OCI-LY1 (cell line): ENCODE data around the gene GLI3.

Experiments
- H2AFZ ChIP-seq: fragments of 200-600 bp; sonication (generic), shearing (Covaris generic); 2 replicates; pipeline ENCODE4 v1.6.0; 2014; ENCODE audit warnings: antibody characterized with exemption, mild to moderate bottlenecking, low read length
- H3F3A ChIP-seq: fragments of 200-600 bp; sonication (generic), shearing (Covaris generic); 2 replicates; pipeline ENCODE4 v1.6.0; 2014; ENCODE audit warnings: mild to moderate bottlenecking, antibody characterized with exemption, low read length, moderate library complexity; ENCODE audit not compliant: insufficient read depth
- H3K27ac ChIP-seq: fragments of 200-600 bp; sonication (generic); 2 replicates; pipeline ENCODE4 v1.5.1; 2014; ENCODE audit warnings: low read length, mixed run types, mild to moderate bottlenecking, low read depth; ENCODE audit not compliant: poor library complexity, severe bottlenecking
- H3K27me3 ChIP-seq: fragments of 200-600 bp; sonication (generic); 2 replicates; pipeline ENCODE4 v1.6.0; 2014; ENCODE audit warnings: antibody characterized with exemption, mild to moderate bottlenecking, low read length, moderate library complexity; ENCODE audit not compliant: insufficient read depth
- H3K36me3 ChIP-seq: fragments of 200-600 bp; sonication (generic); 2 replicates; pipeline ENCODE4 v1.6.1; 2014; ENCODE audit warnings: mild to moderate bottlenecking, antibody characterized with exemption, low read length, moderate library complexity, mixed read lengths; ENCODE audit not compliant: insufficient read depth
- H3K4me1 ChIP-seq: fragments of 200-600 bp; sonication (generic); 2 replicates; pipeline ENCODE4 v1.5.1; 2014; ENCODE audit warnings: mild to moderate bottlenecking, low read length, moderate library complexity; ENCODE audit not compliant: insufficient read depth, severe bottlenecking
- H3K4me2 ChIP-seq: fragments of 200-600 bp; sonication (generic), shearing (Covaris generic); 2 replicates; pipeline ENCODE4 v1.6.1; 2014; ENCODE audit warnings: low read length
- H3K4me3 ChIP-seq: fragments of 200-600 bp; sonication (generic); 2 replicates; pipeline ENCODE4 v1.5.1; 2014; ENCODE audit warnings: low read length, low read depth, mild to moderate bottlenecking, mixed read lengths; ENCODE audit not compliant: poor library complexity, severe bottlenecking
- H3K79me2 ChIP-seq: fragments of 200-600 bp; shearing (Covaris generic); 2 replicates; pipeline ENCODE4 v1.6.1; 2016; ENCODE audit warnings: mixed run types, low read length, mixed read lengths; ENCODE audit not compliant: insufficient read depth
- H3K9ac ChIP-seq: fragments of 200-600 bp; sonication (generic), shearing (Covaris generic); 2 replicates; pipeline ENCODE4 v1.6.1; 2014; ENCODE audit warnings: mild to moderate bottlenecking, low read length, mixed read lengths
- H3K9me2 ChIP-seq: fragments of 200-600 bp; sonication (generic), shearing (Covaris generic); 2 replicates; pipeline ENCODE4 v1.6.1; 2014; ENCODE audit warnings: low read depth, mild to moderate bottlenecking, low read length, mixed read lengths
- H3K9me3 ChIP-seq: fragments of 200-600 bp; shearing (Covaris generic); 2 replicates; pipeline ENCODE4 v1.6.1; 2014; ENCODE audit warnings: low read length, mixed read lengths
- H4K20me1 ChIP-seq: fragments of 200-600 bp; sonication (generic), shearing (Covaris generic); 2 replicates; pipeline ENCODE4 v1.6.0; 2016; ENCODE audit warnings: mild to moderate bottlenecking, low read length; ENCODE audit not compliant: insufficient read depth
- EZH2 ChIP-seq: fragments of 200-600 bp; sonication (generic), shearing (Covaris generic); IDR thresholded peaks from 2 replicates; pipeline ENCODE4 v1.8.0; 2017; ENCODE audit warnings: borderline replicate concordance, mixed run types, mild to moderate bottlenecking, antibody characterized with exemption, low read length, moderate library complexity, mixed read lengths
- TF ChIP-seq, protein P1 (sequence below): fragments of 200-600 bp; sonication (generic), shearing (Covaris generic); IDR thresholded peaks from 2 replicates; pipeline ENCODE4 v1.5.1; 2017; ENCODE audit warnings: mild to moderate bottlenecking, antibody characterized with exemption, low read length, moderate library complexity, mixed read lengths

The GLI3 gene

GRCh38 chr7:42233695-42234331 is 3.2 kb downstream of the GLI3 start:
- Histone ChIP-seq H3K9ac (no peak overlapping the region), H3K36me3 (no peaks in the 10 kb centered on the region), H3K27ac (no peak overlapping the region), H3K9me3 (no peaks in the 10 kb centered on the region), H3K4me1 (no peaks in the 10 kb centered on the region), H3K4me3 (no peak overlapping the region), H3K4me2 (no peak overlapping the region), H3K9me2 (no peaks in the 10 kb centered on the region), H4K20me1 (no peaks in the 10 kb centered on the region), H3K79me2 (no peaks in the 10 kb centered on the region), H3F3A (no peaks in the 10 kb centered on the region), H3K27me3 (no peaks in the 10 kb centered on the region), H2AFZ (no peak overlapping the region)
- no peak for TF ChIP-seq EZH2
- TF ChIP-seq, protein P1, sequence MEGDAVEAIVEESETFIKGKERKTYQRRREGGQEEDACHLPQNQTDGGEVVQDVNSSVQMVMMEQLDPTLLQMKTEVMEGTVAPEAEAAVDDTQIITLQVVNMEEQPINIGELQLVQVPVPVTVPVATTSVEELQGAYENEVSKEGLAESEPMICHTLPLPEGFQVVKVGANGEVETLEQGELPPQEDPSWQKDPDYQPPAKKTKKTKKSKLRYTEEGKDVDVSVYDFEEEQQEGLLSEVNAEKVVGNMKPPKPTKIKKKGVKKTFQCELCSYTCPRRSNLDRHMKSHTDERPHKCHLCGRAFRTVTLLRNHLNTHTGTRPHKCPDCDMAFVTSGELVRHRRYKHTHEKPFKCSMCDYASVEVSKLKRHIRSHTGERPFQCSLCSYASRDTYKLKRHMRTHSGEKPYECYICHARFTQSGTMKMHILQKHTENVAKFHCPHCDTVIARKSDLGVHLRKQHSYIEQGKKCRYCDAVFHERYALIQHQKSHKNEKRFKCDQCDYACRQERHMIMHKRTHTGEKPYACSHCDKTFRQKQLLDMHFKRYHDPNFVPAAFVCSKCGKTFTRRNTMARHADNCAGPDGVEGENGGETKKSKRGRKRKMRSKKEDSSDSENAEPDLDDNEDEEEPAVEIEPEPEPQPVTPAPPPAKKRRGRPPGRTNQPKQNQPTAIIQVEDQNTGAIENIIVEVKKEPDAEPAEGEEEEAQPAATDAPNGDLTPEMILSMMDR, result no peak

DNA sequence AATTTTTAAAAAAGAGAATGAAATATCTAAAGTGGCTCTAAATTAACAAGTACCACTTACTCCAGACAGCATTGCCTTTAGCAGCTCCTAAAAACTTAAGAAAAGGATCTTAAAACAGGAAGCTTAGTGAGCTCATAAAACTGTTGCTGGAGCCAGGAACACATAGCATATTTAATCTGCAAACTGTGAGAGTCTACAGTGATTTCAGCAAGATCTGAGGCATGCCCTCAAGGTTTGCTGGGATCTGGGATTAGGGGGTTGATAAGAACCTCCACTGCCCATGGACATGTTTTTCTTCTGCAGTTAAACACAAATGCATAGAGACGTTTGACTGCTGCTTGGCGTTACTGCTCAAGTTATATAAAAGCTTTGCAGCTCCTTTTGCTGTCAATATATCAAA is 3.8 kb downstream of the GLI3 start:
- no peak overlapping the region for H2AFZ ChIP-seq
- H3K4me3 ChIP-seq, result no peak overlapping the region
- no peaks in the 10 kb centered on the region for H3K9me3 ChIP-seq
- H3K27me3 ChIP-seq, result no peaks in the 10 kb centered on the region; the same call in 1 of the 2 replicates
- H3K36me3 ChIP-seq, result no peaks in the 10 kb centered on the region
- no peak overlapping the region for H3K9ac ChIP-seq
- H3K79me2 ChIP-seq, result no peaks in the 10 kb centered on the region
- H3F3A ChIP-seq, result no peaks in the 10 kb centered on the region
- no peak overlapping the region for H3K4me2 ChIP-seq
- TF ChIP-seq, protein P1, result no peak
- no peak for TF ChIP-seq EZH2
- H3K4me1 ChIP-seq, result no peaks in the 10 kb centered on the region
- no peak overlapping the region for H3K27ac ChIP-seq
- H4K20me1 ChIP-seq, result no peaks in the 10 kb centered on the region
- H3K9me2 ChIP-seq, result no peaks in the 10 kb centered on the region

- H4K20me1 ChIP-seq, result no peaks in the 10 kb centered on the region
- H3K27me3 ChIP-seq, result no peaks in the 10 kb centered on the region; the same call in 1 of the 2 replicates
- H3K79me2 ChIP-seq, result no peaks in the 10 kb centered on the region
Observed at GRCh38 chr7:42232275-42232674, 4.7 kb downstream of the GLI3 start.

More at GRCh38 chr7:42232275-42232674, 4.7 kb downstream of the GLI3 start:
- Histone ChIP-seq H3K9me3 (no peaks in the 10 kb centered on the region), H3K4me2 (no peak overlapping the region), H3F3A (no peaks in the 10 kb centered on the region), H3K9me2 (no peaks in the 10 kb centered on the region), H3K9ac (no peak overlapping the region), H3K27ac (no peak overlapping the region), H3K4me1 (no peaks in the 10 kb centered on the region), H3K36me3 (no peaks in the 10 kb centered on the region), H3K4me3 (no peak overlapping the region), H2AFZ (no peak overlapping the region)
- no peak for TF ChIP-seq EZH2
- TF ChIP-seq, protein P1, result no peak
